Lung (tissue), 12 donors: ENCODE measurements around the gene NPAS3. TPM values are rescaled to one million over a fixed set of nuclear protein-coding genes. Genes with fewer than 3 reads are reported as not detected.

ENCODE experiments used
- ATAC-seq: fragments of 200-7000 bp; cut with Tn5 transposase; one replicate; pipeline ENCODE4 v1.9.1; 2020; ENCODE audit warnings: moderate number of reproducible peaks; ENCODE audit not compliant: insufficient read depth, low FRiP score
- DNase-seq, 3 donors: peaks; one replicate each; pipeline ENCODE4 v3.0.0-alpha.2; 2013 to 2017
- H3K27ac ChIP-seq, 2 donors: one replicate each; pipeline ENCODE4 v1.5.1; 2013; ENCODE audit warnings: mild to moderate bottlenecking in 2 of 2, moderate library complexity in 2 of 2, control low read depth in 1 of 2, inconsistent platforms in 1 of 2, low read depth in 1 of 2, low read length in 1 of 2
- H3K27me3 ChIP-seq, 3 donors: one replicate each; pipeline ENCODE4 v1.5.1; 2013; ENCODE audit warnings: low read length in 2 of 3; ENCODE audit not compliant: control insufficient read depth in 3 of 3, insufficient read depth in 3 of 3
- H3K36me3 ChIP-seq, 4 donors: one replicate each; pipeline ENCODE4 v1.5.1; 2013; ENCODE audit warnings: low read length in 4 of 4, mild to moderate bottlenecking in 1 of 4, moderate library complexity in 1 of 4; ENCODE audit not compliant: control insufficient read depth in 4 of 4, insufficient read depth in 4 of 4
- H3K4me1 ChIP-seq, 5 donors: one replicate each; pipeline ENCODE4 v1.5.1; 2013; ENCODE audit warnings: low read length in 5 of 5, mild to moderate bottlenecking in 2 of 5, moderate library complexity in 1 of 5; ENCODE audit not compliant: control insufficient read depth in 5 of 5, insufficient read depth in 5 of 5
- H3K4me3 ChIP-seq: one replicate; pipeline ENCODE4 v1.5.1; 2013; ENCODE audit warnings: mild to moderate bottlenecking, control low read depth, moderate library complexity
- H3K9ac ChIP-seq, 2 donors: one replicate each; pipeline ENCODE4 v1.5.1; 2013; ENCODE audit warnings: low read length in 2 of 2, control low read depth in 1 of 2; ENCODE audit not compliant: insufficient read depth in 1 of 2
- H3K9me3 ChIP-seq, 4 donors: one replicate each; pipeline ENCODE4 v1.5.1; 2013; ENCODE audit warnings: low read length in 3 of 4, mild to moderate bottlenecking in 1 of 4, moderate library complexity in 1 of 4; ENCODE audit not compliant: control insufficient read depth in 4 of 4, insufficient read depth in 3 of 4
- CTCF ChIP-seq: IDR thresholded peaks from 2 replicates; pipeline ENCODE4 v1.5.1; 2012; ENCODE audit warnings: mild to moderate bottlenecking; ENCODE audit errors: control extremely low read depth, extremely low read depth
- WGBS, 2 donors: extraction: QIAGEN DNeasy Blood & Tissue Kit; methylation state at CpG; one replicate each; pipeline ENCODE4 v1.1.7; 2013; 5-methylcytosine and 5-hydroxymethylcytosine counted together
- polyA plus RNA-seq, 2 donors: library from polyadenylated mRNA; stranded (reverse); fragments of 200-250 nt; gene quantifications; one replicate each; pipeline ENCODE4 v1.2.1, GENCODE V29; 2013
- total RNA-seq, 2 donors: library from RNA; depleted of rRNA in 1 of 2; stranded (reverse); fragments of >200 nt in 1 of 2; gene quantifications; one replicate each; pipeline ENCODE4 v1.2.1, GENCODE V29; 2014 to 2021
- donor health status: control.
- donor health status: control.
- donor health status: Bipolar disorder and iron deficiency.
- donor health status: healthy.
- donor health status: DM: yes; HTN: yes; CAD: no.

NPAS3 gene
- total and polyA plus RNA-seq, 4 donors, result 0.13 to 0.48 (median 0.33) TPM

- Histone ChIP-seq H3K9me3 (peaks cover 0 to 2% (median 0%) of the 10 kb centered on the region in 4 donors), H3K27me3 (peaks cover 0 to 2% (median 0%) of the 10 kb centered on the region in 3 donors), H3K4me3 (no peak overlapping the region), H3K27ac (no peak overlapping the region), H3K9ac (no peak overlapping the region), H3K4me1 (no peaks in the 10 kb centered on the region), H3K36me3 (no peaks in the 10 kb centered on the region)
- TF ChIP-seq CTCF, result no peak
- ATAC-seq, result no peak
- WGBS, 2 donors, result 77 to 78% methylated on average over 8 of the region's 8 CpGs
- no peak for DNase-seq
These were observed 172.2 kb downstream of the NPAS3 start for GRCh38 chr14:33110737-33111443.

DNA sequence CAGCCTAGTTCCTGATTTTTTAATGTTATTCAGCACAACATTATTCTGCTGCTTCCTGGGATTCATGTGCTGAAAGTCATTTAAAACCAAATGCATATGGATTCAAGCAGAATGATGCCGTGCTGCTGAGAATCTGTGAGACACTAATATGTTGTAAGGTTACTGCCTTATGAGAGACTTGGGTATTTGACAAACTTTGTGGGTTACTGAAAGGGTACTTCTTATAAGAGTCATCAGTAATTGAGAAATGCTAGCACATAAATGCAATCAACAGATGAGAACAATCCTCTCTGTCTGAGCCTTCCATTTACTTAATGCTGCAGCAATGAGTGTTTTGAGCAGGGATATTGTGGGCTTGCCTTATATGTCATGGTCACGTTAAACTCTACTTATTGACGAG lies 175.7 kb downstream of the NPAS3 start:
- peaks cover 0 to 2% (median 0%) of the 10 kb centered on the region in 4 donors for H3K9me3 ChIP-seq
- WGBS, 2 donors, result 75 to 87% methylated on average over 3 of the region's 3 CpGs
- no peak for ATAC-seq
- no peaks in the 10 kb centered on the region for H3K36me3 ChIP-seq
- peaks cover 0 to 2% (median 0%) of the 10 kb centered on the region in 3 donors for H3K27me3 ChIP-seq
- no peak overlapping the region for H3K27ac ChIP-seq
- DNase-seq, result no peak
- no peaks in the 10 kb centered on the region for H3K4me1 ChIP-seq
- no peak overlapping the region for H3K4me3 ChIP-seq
- no peak overlapping the region for H3K9ac ChIP-seq
- no peak for TF ChIP-seq CTCF

GRCh38 chr14:33118668-33119067 lies 180.0 kb downstream of the NPAS3 start:
- Histone ChIP-seq H3K9me3 (no peaks in the 10 kb centered on the region), H3K4me3 (no peak overlapping the region), H3K9ac (no peak overlapping the region), H3K4me1 (no peaks in the 10 kb centered on the region), H3K36me3 (no peaks in the 10 kb centered on the region), H3K27me3 (peaks cover 0 to 2% (median 0%) of the 10 kb centered on the region in 3 donors), H3K27ac (no peak overlapping the region)
- ATAC-seq, result no peak
- DNase-seq, result peak in 1 of 3 donors; percentile 22
- 30 to 50% methylated on average over 1 of the region's 1 CpG for WGBS, 2 donors
- no peak for TF ChIP-seq CTCF
